Mesothelial cell of epicardium (in vitro differentiated cells): ENCODE measurements around the gene FAAH2. TPM values are rescaled to one million over a fixed set of nuclear protein-coding genes. Genes with fewer than 3 reads are reported as not detected.

ENCODE experiments used
- DNase-seq, 2 experiments: peaks; one replicate each; pipeline ENCODE4 v3.0.0; 2021; ENCODE audit warnings: low spot score in 2 of 2; ENCODE audit not compliant: unreplicated experiment in 2 of 2
- H3K27ac Mint-ChIP-seq: 2 replicates; pipeline ENCODE4 v1.8.0; 2021; ENCODE audit warnings: mixed read lengths
- H3K27me3 Mint-ChIP-seq: 2 replicates; pipeline ENCODE4 v1.8.0; 2021; ENCODE audit warnings: low read depth, mixed read lengths
- H3K36me3 Mint-ChIP-seq: 2 replicates; pipeline ENCODE4 v1.8.0; 2021; ENCODE audit warnings: mixed read lengths
- H3K4me1 Mint-ChIP-seq: 2 replicates; pipeline ENCODE4 v1.8.0; 2021; ENCODE audit warnings: mixed read lengths
- H3K4me3 Mint-ChIP-seq: 2 replicates; pipeline ENCODE4 v1.8.0; 2021; ENCODE audit warnings: mild to moderate bottlenecking, moderate library complexity, mixed read lengths
- H3K9me3 Mint-ChIP-seq: 2 replicates; pipeline ENCODE4 v1.8.0; 2021; ENCODE audit warnings: mixed read lengths
- total RNA-seq: library from RNA; stranded (reverse); gene quantifications from 3 replicates; pipeline ENCODE4 v1.2.1, GENCODE V29; 2021
- TF ChIP-seq, protein P1 (sequence below): fragments of 200-600 bp; sonication (generic); IDR thresholded peaks from one replicate; pipeline ENCODE4 v1.5.0; 2021; ENCODE audit warnings: antibody characterized with exemption; ENCODE audit not compliant: unreplicated experiment

Gene FAAH2
- total RNA-seq, 1 donor from 2014 or later, result 8.4 TPM

DNA sequence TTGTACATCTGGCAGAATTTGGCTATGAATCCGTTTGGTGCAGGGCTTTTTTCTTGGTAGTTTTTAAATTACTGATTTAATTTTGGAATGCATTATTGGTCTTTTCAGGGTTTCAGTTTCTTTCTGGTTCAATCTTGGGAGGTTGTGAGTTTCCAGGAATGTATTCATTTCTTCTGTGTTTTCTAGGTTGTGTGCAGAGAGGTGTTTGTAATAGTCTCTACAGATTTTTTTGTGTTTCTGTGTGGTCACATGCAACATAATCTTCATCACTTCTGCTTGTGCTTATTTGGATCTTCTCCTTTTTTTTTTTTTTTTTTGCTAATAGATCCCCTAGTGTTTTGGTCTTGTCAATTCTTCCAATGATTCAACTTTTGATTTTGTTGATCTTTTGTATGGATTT lies 77.6 kb downstream of the FAAH2 start:
- no peaks in the 10 kb centered on the region for H3K4me1 Mint-ChIP-seq
- TF ChIP-seq, protein P1, sequence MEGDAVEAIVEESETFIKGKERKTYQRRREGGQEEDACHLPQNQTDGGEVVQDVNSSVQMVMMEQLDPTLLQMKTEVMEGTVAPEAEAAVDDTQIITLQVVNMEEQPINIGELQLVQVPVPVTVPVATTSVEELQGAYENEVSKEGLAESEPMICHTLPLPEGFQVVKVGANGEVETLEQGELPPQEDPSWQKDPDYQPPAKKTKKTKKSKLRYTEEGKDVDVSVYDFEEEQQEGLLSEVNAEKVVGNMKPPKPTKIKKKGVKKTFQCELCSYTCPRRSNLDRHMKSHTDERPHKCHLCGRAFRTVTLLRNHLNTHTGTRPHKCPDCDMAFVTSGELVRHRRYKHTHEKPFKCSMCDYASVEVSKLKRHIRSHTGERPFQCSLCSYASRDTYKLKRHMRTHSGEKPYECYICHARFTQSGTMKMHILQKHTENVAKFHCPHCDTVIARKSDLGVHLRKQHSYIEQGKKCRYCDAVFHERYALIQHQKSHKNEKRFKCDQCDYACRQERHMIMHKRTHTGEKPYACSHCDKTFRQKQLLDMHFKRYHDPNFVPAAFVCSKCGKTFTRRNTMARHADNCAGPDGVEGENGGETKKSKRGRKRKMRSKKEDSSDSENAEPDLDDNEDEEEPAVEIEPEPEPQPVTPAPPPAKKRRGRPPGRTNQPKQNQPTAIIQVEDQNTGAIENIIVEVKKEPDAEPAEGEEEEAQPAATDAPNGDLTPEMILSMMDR, result no peak
- no peak for DNase-seq
- peaks cover 45% of the 10 kb centered on the region for H3K9me3 Mint-ChIP-seq
- no peak overlapping the region for H3K27ac Mint-ChIP-seq
- H3K4me3 Mint-ChIP-seq, result no peak overlapping the region
- H3K36me3 Mint-ChIP-seq, result peaks cover 9% of the 10 kb centered on the region
- no peaks in the 10 kb centered on the region for H3K27me3 Mint-ChIP-seq

DNA sequence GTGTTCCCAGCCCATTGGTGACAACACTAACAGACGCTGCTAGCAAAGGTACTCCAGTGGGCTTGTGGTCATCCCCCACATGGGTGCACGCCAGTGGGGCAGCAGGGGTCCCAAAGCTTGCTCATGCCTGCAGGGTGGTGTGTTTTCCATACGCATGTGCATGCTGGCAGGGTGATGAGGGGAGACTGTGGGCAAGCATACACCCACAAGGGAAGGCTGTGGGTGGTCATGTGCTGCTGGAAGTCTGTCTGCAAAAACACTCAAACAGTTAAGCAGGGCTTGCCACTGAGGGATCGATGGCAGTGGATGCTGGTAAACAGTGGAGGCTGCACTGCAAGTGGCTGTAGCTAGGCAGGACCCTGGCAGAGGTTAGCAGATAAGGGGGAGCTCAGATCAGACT lies 79.9 kb downstream of the FAAH2 start:
- Mint-ChIP-seq H3K27me3 (no peaks in the 10 kb centered on the region), H3K4me1 (no peaks in the 10 kb centered on the region), H3K27ac (no peak overlapping the region), H3K36me3 (peaks cover 7% of the 10 kb centered on the region), H3K9me3 (peaks cover 41% of the 10 kb centered on the region), H3K4me3 (no peak overlapping the region)
- DNase-seq, result no peak
- TF ChIP-seq, protein P1, result no peak

DNA sequence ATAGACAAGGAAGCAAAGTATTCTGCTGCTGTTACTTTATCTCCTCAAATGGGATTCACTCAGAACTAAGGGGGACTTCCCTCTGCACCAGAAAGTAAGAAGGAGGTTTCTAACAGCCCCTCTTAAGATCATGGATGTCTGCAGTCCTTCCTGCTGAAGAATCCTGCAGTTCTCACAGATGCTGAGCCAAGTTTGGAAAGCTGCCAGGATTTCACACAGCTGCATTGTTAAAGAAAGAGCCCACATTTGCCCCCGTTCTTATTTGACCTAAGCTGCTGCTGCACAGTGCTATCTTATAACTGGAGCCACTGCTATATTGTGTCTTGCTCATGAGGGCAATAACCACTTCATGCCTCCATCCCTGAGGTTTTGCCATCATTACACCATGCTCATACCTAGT lies 81.1 kb downstream of the FAAH2 start:
- Mint-ChIP-seq H3K4me1 (no peaks in the 10 kb centered on the region), H3K27me3 (no peaks in the 10 kb centered on the region), H3K9me3 (peaks cover 34% of the 10 kb centered on the region), H3K4me3 (no peak overlapping the region), H3K27ac (no peak overlapping the region), H3K36me3 (peaks cover 3% of the 10 kb centered on the region)
- no peak for DNase-seq
- TF ChIP-seq, protein P1, result no peak

DNA sequence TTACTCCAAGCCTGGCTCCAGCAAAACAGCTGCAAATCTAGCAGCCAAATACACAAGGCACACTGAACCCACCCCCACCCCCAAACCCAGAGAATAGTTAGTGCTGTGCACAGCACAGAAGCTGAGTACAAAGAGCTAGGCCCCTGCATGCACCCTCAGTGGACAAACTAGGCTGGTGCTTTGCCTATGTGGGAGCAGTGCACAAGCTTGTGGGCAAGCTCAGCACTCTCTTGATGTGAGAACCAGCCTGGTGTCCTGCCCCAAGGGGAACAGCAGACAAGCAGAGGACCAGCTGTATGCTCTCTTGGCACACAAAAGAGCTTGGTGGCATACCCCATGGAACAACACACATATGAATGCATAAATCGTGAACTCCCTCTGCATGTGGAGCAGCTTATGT lies 81.7 kb downstream of the FAAH2 start:
- peaks cover 31% of the 10 kb centered on the region for H3K9me3 Mint-ChIP-seq
- DNase-seq, result no peak
- H3K36me3 Mint-ChIP-seq, result peaks cover 3% of the 10 kb centered on the region
- no peak overlapping the region for H3K4me3 Mint-ChIP-seq
- TF ChIP-seq, protein P1, result no peak
- H3K4me1 Mint-ChIP-seq, result no peaks in the 10 kb centered on the region
- H3K27me3 Mint-ChIP-seq, result no peaks in the 10 kb centered on the region
- no peak overlapping the region for H3K27ac Mint-ChIP-seq

DNA sequence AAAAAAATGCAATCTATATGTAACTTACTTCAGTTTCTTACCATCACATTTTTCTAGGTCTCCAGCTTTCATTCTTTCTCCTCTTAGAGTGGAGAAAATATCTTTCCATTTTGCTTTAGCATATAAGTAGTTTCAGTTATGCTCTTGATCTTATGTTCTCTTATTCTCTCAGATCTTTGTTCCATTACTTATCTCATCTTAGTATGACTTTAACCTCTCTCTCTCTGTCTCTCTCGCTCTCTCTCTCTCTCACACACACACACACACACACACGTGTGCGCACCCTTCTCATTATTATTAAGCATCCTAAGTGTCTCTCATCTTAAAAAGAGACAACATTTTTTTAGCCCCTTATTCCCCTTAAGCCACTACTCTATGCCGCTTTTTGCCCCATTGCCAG lies 92.8 kb downstream of the FAAH2 start:
- TF ChIP-seq, protein P1, result no peak
- DNase-seq, result no peak
- no peak overlapping the region for H3K27ac Mint-ChIP-seq
- no peak overlapping the region for H3K4me3 Mint-ChIP-seq
- peaks cover 17% of the 10 kb centered on the region for H3K36me3 Mint-ChIP-seq
- no peaks in the 10 kb centered on the region for H3K4me1 Mint-ChIP-seq
- H3K9me3 Mint-ChIP-seq, result peaks cover 55% of the 10 kb centered on the region
- H3K27me3 Mint-ChIP-seq, result no peaks in the 10 kb centered on the region
